Measurements from ENCODE around the gene SNRPD3.

SNRPD3 gene

GRCh38 chr22:24536089-24536488 lies 19.7 kb upstream of the SNRPD3 start:
- no peaks in the 10 kb centered on the region for H3K27me3 ChIP-seq (replicated peaks)
- TF ChIP-seq, protein P1, sequence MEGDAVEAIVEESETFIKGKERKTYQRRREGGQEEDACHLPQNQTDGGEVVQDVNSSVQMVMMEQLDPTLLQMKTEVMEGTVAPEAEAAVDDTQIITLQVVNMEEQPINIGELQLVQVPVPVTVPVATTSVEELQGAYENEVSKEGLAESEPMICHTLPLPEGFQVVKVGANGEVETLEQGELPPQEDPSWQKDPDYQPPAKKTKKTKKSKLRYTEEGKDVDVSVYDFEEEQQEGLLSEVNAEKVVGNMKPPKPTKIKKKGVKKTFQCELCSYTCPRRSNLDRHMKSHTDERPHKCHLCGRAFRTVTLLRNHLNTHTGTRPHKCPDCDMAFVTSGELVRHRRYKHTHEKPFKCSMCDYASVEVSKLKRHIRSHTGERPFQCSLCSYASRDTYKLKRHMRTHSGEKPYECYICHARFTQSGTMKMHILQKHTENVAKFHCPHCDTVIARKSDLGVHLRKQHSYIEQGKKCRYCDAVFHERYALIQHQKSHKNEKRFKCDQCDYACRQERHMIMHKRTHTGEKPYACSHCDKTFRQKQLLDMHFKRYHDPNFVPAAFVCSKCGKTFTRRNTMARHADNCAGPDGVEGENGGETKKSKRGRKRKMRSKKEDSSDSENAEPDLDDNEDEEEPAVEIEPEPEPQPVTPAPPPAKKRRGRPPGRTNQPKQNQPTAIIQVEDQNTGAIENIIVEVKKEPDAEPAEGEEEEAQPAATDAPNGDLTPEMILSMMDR (IDR thresholded peaks at IDR 0.05; ENCODE audit: low read depth, low read length, missing control alignments), result no peak
- DNase-seq, result no peak
- no peak overlapping the region for H3K4me3 ChIP-seq (ENCODE audit: low read depth, low read length)
- H3K36me3 ChIP-seq (replicated peaks), result peaks cover 11% of the 10 kb centered on the region
- in situ Hi-C loops (cut with HindIII; ENCODE audit: low pct_ligation_motif_present, low sequenced_read_pairs), result no loop called here
- H3K27ac ChIP-seq, result no peak overlapping the region

- Histone ChIP-seq H3K27ac (no peak overlapping the region), H3K4me3 (ENCODE audit: low read depth, low read length) (no peak overlapping the region), H3K27me3 (replicated peaks) (no peaks in the 10 kb centered on the region), H3K36me3 (replicated peaks) (peaks cover 43% of the 10 kb centered on the region)
- in situ Hi-C loops (cut with HindIII; ENCODE audit: low pct_ligation_motif_present, low sequenced_read_pairs), result no loop called here
- DNase-seq, result no peak
- TF ChIP-seq, protein P1 (IDR thresholded peaks at IDR 0.05; ENCODE audit: low read depth, low read length, missing control alignments), result no peak
Observed at GRCh38 chr22:24540470-24540869, 15.3 kb upstream of the SNRPD3 start.

DNA sequence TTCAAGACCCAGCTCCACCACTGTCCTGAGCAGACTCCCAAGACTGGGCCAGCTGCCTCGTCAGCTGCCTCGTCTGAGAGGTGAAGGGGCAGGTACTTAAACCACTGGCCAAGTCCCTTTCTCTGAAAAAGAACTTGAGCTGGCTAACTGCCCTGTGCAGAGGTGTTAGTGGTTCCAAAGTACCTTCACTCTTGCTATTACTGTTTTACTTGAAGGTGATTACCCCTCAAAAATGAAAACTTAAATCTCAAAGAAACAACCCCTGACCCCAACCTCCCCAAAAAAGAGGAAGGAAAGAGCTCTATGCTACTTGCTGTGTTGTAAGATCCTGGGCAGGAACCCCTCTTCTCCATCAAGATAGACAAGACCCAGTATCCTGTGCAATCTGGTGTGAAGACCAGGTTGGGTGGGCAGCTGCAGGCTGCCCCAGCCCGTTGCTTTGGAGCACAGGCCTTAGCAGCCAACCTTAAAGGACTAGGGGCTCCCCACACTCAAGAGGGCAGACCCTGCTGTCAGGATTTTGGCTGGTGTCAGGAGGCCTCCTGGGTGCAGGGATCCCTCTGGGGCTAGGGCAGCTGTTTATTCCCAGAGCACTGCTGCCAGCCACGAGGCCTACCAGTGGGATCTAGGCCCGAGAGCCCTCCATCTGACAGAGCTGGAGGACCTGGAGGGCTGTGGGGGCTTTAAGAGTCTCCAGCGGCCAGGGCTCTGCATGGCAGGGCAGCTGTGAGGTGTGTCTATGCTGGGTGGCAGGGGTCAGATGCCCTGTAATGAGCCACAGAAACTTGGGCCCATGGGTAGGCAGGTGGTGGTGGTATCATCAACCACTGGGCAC lies 13.9 kb upstream of the SNRPD3 start:
- DNase-seq, result no peak
- in situ Hi-C loops (cut with HindIII; ENCODE audit: low pct_ligation_motif_present, low sequenced_read_pairs), result no loop called here
- H3K36me3 ChIP-seq (replicated peaks), result peaks cover 51% of the 10 kb centered on the region
- H3K27me3 ChIP-seq (replicated peaks), result no peaks in the 10 kb centered on the region
- H3K27ac ChIP-seq, result no peak overlapping the region
- TF ChIP-seq, protein P1 (IDR thresholded peaks at IDR 0.05; ENCODE audit: low read depth, low read length, missing control alignments), result no peak
- no peak overlapping the region for H3K4me3 ChIP-seq (ENCODE audit: low read depth, low read length)

GRCh38 chr22:24542641-24543040 lies 13.2 kb upstream of the SNRPD3 start:
- H3K36me3 ChIP-seq (replicated peaks), result peaks cover 59% of the 10 kb centered on the region
- no peak overlapping the region for H3K27ac ChIP-seq
- no peak overlapping the region for H3K4me3 ChIP-seq (ENCODE audit: low read depth, low read length)
- DNase-seq, result no peak
- H3K27me3 ChIP-seq (replicated peaks), result no peaks in the 10 kb centered on the region
- TF ChIP-seq, protein P1 (IDR thresholded peaks at IDR 0.05; ENCODE audit: low read depth, low read length, missing control alignments), result no peak
- in situ Hi-C loops (cut with HindIII; ENCODE audit: low pct_ligation_motif_present, low sequenced_read_pairs), result no loop called here

DNA sequence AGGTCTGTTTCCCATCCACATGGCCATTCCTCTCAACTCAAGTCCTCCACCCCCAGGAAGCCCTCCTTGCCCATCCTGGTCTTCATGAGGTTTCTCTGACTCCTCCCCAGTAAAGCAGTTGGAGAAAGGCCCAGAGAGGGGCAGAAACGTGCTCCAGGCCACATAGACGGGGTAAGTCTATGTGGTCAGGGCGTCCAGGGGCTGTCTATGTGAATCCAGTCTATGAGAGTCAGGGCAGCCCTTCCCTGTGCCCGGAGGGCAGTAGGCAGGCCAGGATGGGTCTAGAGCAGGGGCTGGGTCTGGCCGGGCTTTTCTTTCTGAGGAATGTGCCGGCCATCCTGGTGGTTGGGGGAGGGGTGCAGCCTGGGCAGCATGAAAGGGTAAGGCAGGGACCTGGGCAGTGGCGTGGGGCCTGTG lies 12.6 kb upstream of the SNRPD3 start:
- no peaks in the 10 kb centered on the region for H3K27me3 ChIP-seq (replicated peaks)
- H3K4me3 ChIP-seq (ENCODE audit: low read depth, low read length), result no peak overlapping the region
- no peak overlapping the region for H3K27ac ChIP-seq
- TF ChIP-seq, protein P1 (IDR thresholded peaks at IDR 0.05; ENCODE audit: low read depth, low read length, missing control alignments), result no peak
- in situ Hi-C loops (cut with HindIII; ENCODE audit: low pct_ligation_motif_present, low sequenced_read_pairs), result no loop called here
- DNase-seq, result no peak
- peaks cover 64% of the 10 kb centered on the region for H3K36me3 ChIP-seq (replicated peaks)

Measured in brain microvascular endothelial cell (primary cell).